ENCODE measurements around the gene TMEM60.

Gene TMEM60

GRCh38 chr7:77782383-77782782 lies 15.9 kb downstream of the TMEM60 start:
- in situ Hi-C loops (cut with HindIII; ENCODE audit: low sequenced_read_pairs) = no loop called here

DNA sequence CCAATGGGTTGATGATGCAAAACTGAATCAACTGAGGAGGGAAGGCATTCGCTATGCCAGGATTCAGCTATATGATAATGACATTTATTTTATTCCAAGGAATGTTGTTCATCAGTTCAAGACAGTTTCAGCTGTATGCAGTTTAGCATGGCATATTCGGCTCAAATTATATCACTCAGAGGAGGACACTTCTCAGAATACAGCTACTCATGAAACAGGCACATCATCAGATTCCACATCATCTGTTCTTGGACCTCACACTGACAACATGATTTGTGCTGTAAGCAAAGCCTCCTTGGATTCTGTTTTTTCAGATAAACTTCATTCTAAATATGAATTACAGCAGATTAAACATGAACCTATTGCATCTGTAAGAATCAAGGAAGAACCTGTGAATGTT lies 19.7 kb downstream of the TMEM60 start:
- in situ Hi-C loops (cut with HindIII; ENCODE audit: low sequenced_read_pairs) = no loop called here

GRCh38 chr7:77771901-77772300 lies 26.3 kb downstream of the TMEM60 start:
- in situ Hi-C loops (cut with HindIII; ENCODE audit: low sequenced_read_pairs) = no loop called here

- in situ Hi-C loops (cut with HindIII; ENCODE audit: low sequenced_read_pairs) = no loop called here
Measured at GRCh38 chr7:77770316-77770715, 27.9 kb downstream of the TMEM60 start.

DNA sequence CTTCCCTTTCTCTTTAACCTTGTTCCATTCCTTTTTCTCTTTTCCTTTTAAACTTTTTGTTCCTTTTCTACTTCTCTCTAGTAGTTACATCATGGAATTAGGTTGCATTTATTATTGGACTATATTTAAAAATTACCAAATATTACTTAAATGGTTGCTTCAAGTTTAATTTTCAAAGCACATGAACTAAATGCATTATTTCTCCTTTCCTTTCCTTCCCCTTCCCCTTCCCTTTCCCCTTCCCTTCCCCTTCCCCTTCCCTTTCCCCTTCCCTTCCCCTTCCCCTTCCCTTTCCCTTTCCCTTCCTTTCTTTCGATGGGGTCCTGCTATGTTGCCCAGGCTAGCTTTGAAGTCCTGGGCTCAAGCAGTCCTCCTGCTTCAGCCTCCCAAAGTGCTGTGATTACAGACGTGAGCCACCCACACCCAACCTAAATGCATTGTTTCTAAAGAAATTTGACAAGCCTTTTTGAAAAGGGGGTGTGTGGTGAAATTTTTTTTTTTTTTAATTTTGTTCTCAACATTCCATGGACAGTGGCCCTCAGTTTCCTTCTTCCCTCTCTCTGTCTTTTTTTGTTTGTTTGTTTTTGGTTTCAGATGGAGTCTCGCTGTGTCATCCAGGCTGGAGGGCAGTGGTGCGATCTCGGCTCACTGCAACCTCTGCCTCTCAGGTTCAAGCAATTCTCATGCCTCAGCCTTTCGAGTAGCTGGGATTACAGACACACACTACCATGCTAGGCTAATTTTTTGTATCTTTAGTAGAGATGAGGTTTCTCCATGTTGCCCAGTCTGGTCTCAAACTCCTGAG lies 31.2 kb downstream of the TMEM60 start:
- in situ Hi-C loops (cut with HindIII; ENCODE audit: low sequenced_read_pairs) = no loop called here

- in situ Hi-C loops (cut with HindIII; ENCODE audit: low sequenced_read_pairs) = no loop called here
Measured at GRCh38 chr7:77765906-77766800, 32.1 kb downstream of the TMEM60 start.

GRCh38 chr7:77765481-77765880 lies 32.8 kb downstream of the TMEM60 start:
- in situ Hi-C loops (cut with HindIII; ENCODE audit: low sequenced_read_pairs) = no loop called here

DNA sequence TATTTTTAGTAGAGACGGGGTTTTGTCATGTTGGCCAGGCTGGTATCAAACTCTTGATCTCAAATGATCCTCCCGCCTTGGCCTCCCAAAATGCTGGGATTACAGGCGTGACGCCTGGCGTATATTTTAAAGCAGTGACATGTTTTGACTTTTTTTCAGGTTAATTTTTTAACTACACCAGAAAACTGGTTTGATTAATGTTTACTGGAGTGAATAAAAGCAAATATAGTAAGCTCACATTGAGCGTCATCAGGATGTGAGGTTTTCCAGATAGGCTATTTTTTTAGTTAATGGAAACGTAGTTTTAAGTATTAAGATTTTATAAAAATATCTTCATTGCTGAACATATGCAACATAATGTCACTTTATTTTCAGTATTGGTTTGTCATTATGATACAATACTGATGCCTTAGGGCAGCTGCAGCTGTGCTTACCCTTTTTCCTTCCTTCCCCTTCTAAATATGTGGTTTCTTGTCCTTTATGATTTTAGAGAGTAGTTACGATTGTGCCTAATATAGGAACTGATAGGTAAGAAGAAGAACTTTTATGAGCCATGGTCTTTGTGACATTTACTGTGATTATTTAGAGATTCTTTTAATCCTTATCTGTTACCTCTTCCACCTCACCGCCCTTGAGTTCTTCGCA lies 37.3 kb downstream of the TMEM60 start:
- in situ Hi-C loops (cut with HindIII; ENCODE audit: low sequenced_read_pairs) = no loop called here

- in situ Hi-C loops (cut with HindIII; ENCODE audit: low sequenced_read_pairs) = loop anchor here (5.0 kb wide), 1 partner anchor 107 kb away; no protein-coding TSS in a partner anchor
Measured at GRCh38 chr7:77759294-77759889, 38.8 kb downstream of the TMEM60 start.

GRCh38 chr7:77757589-77757988 lies 40.6 kb downstream of the TMEM60 start:
- in situ Hi-C loops (cut with HindIII; ENCODE audit: low sequenced_read_pairs) = loop anchor here (5.0 kb wide), 1 partner anchor 105 kb away; no protein-coding TSS in a partner anchor

- in situ Hi-C loops (cut with HindIII; ENCODE audit: low sequenced_read_pairs) = no loop called here
Measured at GRCh38 chr7:77753173-77753572, 45.1 kb downstream of the TMEM60 start.

GRCh38 chr7:77752016-77752415 lies 46.2 kb downstream of the TMEM60 start:
- in situ Hi-C loops (cut with HindIII; ENCODE audit: low sequenced_read_pairs) = no loop called here

DNA sequence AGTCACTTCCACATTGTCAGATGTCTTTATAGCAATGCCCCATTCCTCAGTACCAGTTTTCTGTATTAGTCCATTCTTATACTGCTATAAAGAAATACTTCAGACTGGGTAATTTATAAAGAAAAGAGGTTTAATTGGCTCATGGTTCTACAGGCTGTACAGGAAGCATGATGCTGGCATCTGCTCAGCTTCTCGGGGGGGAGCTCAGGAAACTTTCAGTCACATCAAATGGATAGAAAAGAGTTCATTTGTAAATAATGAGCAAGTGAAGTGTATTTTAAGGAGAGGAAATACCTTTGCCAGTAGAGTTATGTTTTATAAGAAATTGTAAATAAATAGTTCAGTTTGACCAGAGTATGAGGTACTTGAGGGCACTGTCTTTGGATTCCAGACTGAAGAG lies 50.5 kb downstream of the TMEM60 start:
- in situ Hi-C loops (cut with HindIII; ENCODE audit: low sequenced_read_pairs) = loop anchor here (5.0 kb wide), 1 partner anchor 50 kb away; the partner anchor contains the start of gene RSBN1L

DNA sequence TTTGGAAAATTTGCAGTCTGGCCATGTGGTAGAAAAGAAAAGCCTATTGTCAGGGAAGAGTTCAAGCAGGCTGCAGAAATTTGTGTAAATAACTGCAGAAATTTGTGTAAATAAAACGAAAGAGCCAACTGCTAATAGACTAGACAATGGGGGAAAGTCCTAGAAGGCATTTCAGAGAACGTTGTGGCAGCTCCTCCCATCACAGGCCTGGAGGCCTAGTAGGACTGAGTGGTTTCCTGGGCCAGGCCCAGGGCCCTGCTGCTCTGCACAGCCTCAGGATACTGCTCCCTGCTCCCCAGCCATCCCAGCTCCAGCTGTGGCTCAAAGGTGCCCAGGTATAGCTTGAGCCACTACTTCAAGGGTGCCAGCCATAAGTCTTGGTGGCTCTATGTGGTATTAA lies 51.1 kb downstream of the TMEM60 start:
- in situ Hi-C loops (cut with HindIII; ENCODE audit: low sequenced_read_pairs) = loop anchor here (5.0 kb wide), 1 partner anchor 50 kb away; the partner anchor contains the start of gene RSBN1L

DNA sequence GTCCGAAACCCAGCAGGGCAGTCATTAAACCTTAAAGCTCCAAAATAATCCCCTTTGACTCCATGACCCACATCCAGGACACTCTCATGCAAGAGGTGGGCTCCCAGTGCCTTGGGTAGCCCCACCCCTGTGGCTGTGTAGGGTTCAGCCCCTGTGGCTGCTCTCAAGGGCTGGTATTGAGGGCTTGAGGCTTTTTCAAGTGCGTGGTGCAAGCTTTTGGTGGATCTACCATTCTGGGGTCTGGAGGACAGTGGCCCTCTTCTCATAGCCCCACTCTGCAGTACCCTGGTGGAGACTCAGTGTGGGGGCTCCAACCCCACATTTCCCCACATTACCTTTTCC lies 51.4 kb downstream of the TMEM60 start:
- in situ Hi-C loops (cut with HindIII; ENCODE audit: low sequenced_read_pairs) = loop anchor here (5.0 kb wide), 1 partner anchor 49 kb away; the partner anchor contains the start of gene RSBN1L

- in situ Hi-C loops (cut with HindIII; ENCODE audit: low sequenced_read_pairs) = loop anchor here (5.0 kb wide), 1 partner anchor 49 kb away; the partner anchor contains the start of gene RSBN1L
Measured at GRCh38 chr7:77746164-77746823, 51.9 kb downstream of the TMEM60 start.

DNA sequence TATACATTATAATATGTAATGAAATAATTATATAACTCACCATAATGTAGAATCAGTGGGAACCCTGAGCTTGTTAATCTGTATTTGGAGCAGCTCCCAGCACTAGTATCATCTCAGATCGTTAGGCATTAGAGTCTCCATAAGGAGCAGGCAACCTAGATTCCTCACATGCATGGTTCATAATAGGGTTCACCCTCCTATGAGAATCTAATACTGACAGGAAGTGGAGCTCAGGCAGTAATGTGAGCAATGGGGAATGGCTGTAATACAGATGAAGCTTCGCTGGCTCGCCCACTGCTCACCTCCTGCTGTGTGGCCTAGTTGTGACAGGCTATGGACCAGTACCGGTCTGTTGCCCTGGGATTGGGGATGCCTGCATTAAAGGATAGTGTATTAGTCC lies 52.5 kb downstream of the TMEM60 start:
- in situ Hi-C loops (cut with HindIII; ENCODE audit: low sequenced_read_pairs) = loop anchor here (5.0 kb wide), 1 partner anchor 48 kb away; the partner anchor contains the start of gene RSBN1L

Measured in endothelial cell of hepatic sinusoid (primary cell).